HL-60 (cell line): ENCODE results near the gene WHAMM.
"Not testable (repeated sequence)": the region's sequence is repeated elsewhere in the genome, so short reads cannot be mapped to it uniquely, and the experiment has no call there.

Source experiments
- GABPA ChIP-seq: IDR thresholded peaks from 2 replicates; pipeline ENCODE4 v1.6.1; 2012; ENCODE audit warnings: low read depth
- POLR2AphosphoS5 ChIP-seq: IDR thresholded peaks from 2 replicates; pipeline ENCODE4 v1.6.1; 2012; ENCODE audit warnings: low read depth
- SPI1 ChIP-seq: IDR thresholded peaks from 2 replicates; pipeline ENCODE4 v1.6.1; 2012; ENCODE audit warnings: low read depth, mild to moderate bottlenecking, borderline replicate concordance
- TF ChIP-seq, protein P1 (sequence below): IDR thresholded peaks from one replicate; pipeline ENCODE4 v1.5.1; 2011; ENCODE audit warnings: low read length, control low read depth, inconsistent platforms; ENCODE audit not compliant: insufficient read depth
- TF ChIP-seq, protein P2 (sequence below): IDR thresholded peaks from 2 replicates; pipeline ENCODE4 v1.6.1; 2012; ENCODE audit warnings: low read depth; ENCODE audit not compliant: insufficient replicate concordance

DNA sequence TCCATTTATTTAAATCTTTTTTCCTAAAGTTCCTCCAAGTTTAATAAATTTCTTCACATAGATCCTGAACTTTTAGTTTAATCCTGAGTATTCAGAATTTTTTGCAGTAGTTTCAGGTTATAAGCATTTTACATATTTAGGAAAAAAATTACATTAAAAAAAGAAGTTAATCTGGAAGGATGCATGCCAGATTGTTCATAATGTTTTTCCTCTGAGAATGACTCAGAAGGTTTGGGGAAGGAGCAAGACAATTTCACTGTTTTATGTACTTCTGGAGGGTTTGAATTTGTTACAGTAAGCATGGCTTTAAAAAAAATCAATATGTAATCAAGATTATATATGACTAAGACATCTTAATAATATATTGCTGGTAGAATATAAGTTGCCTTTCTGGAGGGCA lies 12.4 kb downstream of the WHAMM start:
- TF ChIP-seq, protein P1, sequence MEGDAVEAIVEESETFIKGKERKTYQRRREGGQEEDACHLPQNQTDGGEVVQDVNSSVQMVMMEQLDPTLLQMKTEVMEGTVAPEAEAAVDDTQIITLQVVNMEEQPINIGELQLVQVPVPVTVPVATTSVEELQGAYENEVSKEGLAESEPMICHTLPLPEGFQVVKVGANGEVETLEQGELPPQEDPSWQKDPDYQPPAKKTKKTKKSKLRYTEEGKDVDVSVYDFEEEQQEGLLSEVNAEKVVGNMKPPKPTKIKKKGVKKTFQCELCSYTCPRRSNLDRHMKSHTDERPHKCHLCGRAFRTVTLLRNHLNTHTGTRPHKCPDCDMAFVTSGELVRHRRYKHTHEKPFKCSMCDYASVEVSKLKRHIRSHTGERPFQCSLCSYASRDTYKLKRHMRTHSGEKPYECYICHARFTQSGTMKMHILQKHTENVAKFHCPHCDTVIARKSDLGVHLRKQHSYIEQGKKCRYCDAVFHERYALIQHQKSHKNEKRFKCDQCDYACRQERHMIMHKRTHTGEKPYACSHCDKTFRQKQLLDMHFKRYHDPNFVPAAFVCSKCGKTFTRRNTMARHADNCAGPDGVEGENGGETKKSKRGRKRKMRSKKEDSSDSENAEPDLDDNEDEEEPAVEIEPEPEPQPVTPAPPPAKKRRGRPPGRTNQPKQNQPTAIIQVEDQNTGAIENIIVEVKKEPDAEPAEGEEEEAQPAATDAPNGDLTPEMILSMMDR, result not testable (repeated sequence)
- not testable (repeated sequence) for TF ChIP-seq POLR2AphosphoS5, SPI1, GABPA
- TF ChIP-seq, protein P2, sequence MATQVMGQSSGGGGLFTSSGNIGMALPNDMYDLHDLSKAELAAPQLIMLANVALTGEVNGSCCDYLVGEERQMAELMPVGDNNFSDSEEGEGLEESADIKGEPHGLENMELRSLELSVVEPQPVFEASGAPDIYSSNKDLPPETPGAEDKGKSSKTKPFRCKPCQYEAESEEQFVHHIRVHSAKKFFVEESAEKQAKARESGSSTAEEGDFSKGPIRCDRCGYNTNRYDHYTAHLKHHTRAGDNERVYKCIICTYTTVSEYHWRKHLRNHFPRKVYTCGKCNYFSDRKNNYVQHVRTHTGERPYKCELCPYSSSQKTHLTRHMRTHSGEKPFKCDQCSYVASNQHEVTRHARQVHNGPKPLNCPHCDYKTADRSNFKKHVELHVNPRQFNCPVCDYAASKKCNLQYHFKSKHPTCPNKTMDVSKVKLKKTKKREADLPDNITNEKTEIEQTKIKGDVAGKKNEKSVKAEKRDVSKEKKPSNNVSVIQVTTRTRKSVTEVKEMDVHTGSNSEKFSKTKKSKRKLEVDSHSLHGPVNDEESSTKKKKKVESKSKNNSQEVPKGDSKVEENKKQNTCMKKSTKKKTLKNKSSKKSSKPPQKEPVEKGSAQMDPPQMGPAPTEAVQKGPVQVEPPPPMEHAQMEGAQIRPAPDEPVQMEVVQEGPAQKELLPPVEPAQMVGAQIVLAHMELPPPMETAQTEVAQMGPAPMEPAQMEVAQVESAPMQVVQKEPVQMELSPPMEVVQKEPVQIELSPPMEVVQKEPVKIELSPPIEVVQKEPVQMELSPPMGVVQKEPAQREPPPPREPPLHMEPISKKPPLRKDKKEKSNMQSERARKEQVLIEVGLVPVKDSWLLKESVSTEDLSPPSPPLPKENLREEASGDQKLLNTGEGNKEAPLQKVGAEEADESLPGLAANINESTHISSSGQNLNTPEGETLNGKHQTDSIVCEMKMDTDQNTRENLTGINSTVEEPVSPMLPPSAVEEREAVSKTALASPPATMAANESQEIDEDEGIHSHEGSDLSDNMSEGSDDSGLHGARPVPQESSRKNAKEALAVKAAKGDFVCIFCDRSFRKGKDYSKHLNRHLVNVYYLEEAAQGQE, result not testable (repeated sequence)
